OCI-LY3 (cell line): ENCODE results near the gene POU5F1.

Source experiments
- CTCF ChIP-seq: fragments of 200-600, 300-600 bp; sonication (generic); IDR thresholded peaks from 2 replicates; pipeline ENCODE4 v1.5.1; 2014; ENCODE audit warnings: antibody characterized with exemption, low read length, low read depth
- EZH2phosphoT487 ChIP-seq: fragments of 200-600 bp; shearing (Covaris generic); IDR thresholded peaks from 2 replicates; pipeline ENCODE4 v1.6.1; 2018; ENCODE audit warnings: antibody characterized with exemption, mixed run types, low read depth

GRCh38 chr6:31157513-31158139 lies 12.9 kb downstream of the POU5F1 start, which contains the start of gene CCHCR1:
- TF ChIP-seq CTCF (no peak), EZH2phosphoT487 (no peak)
